Mucosa of stomach (tissue), 1 donor: ENCODE measurements around the gene ABCA5.

Source experiments
- H3K27me3 ChIP-seq: one replicate; pipeline ENCODE4 v1.7.0; 2013; ENCODE audit warnings: mild to moderate bottlenecking, low read length; ENCODE audit not compliant: control insufficient read depth, insufficient read depth
- H3K36me3 ChIP-seq: one replicate; pipeline ENCODE4 v1.7.0; 2013; ENCODE audit warnings: low read length; ENCODE audit not compliant: control insufficient read depth, insufficient read depth
- H3K4me1 ChIP-seq: one replicate; pipeline ENCODE4 v1.7.0; 2013; ENCODE audit warnings: mild to moderate bottlenecking, low read length; ENCODE audit not compliant: control insufficient read depth, insufficient read depth
- H3K4me3 ChIP-seq: one replicate; pipeline ENCODE4 v1.7.0; 2013; ENCODE audit warnings: low read length
- H3K9ac ChIP-seq: one replicate; pipeline ENCODE4 v1.7.0; 2013; ENCODE audit warnings: mild to moderate bottlenecking, low read length, moderate library complexity
- H3K9me3 ChIP-seq: one replicate; pipeline ENCODE4 v1.7.0; 2013; ENCODE audit warnings: mild to moderate bottlenecking, low read length, moderate library complexity; ENCODE audit not compliant: control insufficient read depth
- donor health status: Pancreatic carcinoma.

The ABCA5 gene

DNA sequence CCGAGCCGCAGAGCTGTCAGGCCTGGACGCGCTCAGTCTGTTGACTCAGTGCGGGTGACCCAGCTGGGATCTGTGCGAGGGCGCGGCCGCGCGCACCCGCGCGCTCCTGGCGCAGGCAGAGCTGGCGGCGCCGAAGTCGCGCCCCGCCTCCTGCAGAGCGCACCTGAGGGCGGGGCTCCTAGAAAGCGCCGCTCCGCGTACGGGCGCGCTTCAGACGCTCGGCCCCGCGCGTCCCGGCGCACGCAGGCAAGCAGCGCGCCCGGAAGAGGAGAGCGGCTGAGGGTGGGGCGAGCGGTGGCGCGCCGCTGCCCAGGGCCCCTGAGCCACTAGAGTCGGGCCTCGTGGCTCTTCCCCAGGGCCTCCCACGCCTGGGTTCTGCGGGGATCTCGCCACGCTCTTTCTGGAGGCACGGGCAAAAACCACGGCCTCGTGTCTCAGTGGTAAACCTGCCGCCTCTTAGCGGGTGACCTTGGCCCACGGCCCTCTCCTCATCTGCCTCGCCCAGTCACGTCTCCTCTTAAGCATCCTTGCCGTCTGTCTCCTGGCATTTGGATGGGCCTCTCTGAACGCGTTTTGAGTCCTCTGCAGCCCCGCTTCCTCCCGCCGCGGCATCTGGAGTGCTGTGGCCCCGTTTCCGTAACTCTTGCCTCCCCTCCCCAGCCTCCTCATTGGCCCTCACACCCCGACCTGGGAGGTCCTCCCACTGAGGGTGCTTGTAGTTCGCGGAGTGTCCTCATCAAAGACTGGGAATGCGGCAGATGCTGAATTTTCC, at the start of gene ABCA5:
Gene ABCA5, minus strand, starts transcription at position 74 of the 772 bp plus-strand sequence. CDS start 12,718 bp downstream, outside the sequence.
- H3K4me3 ChIP-seq, result peak within 1 kb of the TSS; percentile 79
- H3K9me3 ChIP-seq, result no peaks in the 10 kb centered on the region
- H3K36me3 ChIP-seq, result no peaks in the 10 kb centered on the region
- H3K9ac ChIP-seq, result peak within 1 kb of the TSS; percentile 87
- H3K27me3 ChIP-seq, result no peaks in the 10 kb centered on the region
- H3K4me1 ChIP-seq, result no peaks in the 10 kb centered on the region

GRCh38 chr17:69375229-69375628, 48.3 kb upstream of the ABCA5 start:
- Histone ChIP-seq H3K9ac (no peak overlapping the region), H3K27me3 (no peaks in the 10 kb centered on the region), H3K4me1 (no peaks in the 10 kb centered on the region), H3K9me3 (no peaks in the 10 kb centered on the region), H3K36me3 (no peaks in the 10 kb centered on the region), H3K4me3 (no peak overlapping the region)

- Histone ChIP-seq H3K4me3 (no peak overlapping the region), H3K9ac (no peak overlapping the region), H3K36me3 (no peaks in the 10 kb centered on the region), H3K27me3 (no peaks in the 10 kb centered on the region), H3K9me3 (no peaks in the 10 kb centered on the region), H3K4me1 (no peaks in the 10 kb centered on the region)
These were observed 46.1 kb upstream of the ABCA5 start for GRCh38 chr17:69373069-69373468.

GRCh38 chr17:69367298-69367697, 40.4 kb upstream of the ABCA5 start:
- no peak overlapping the region for H3K4me3 ChIP-seq
- H3K9me3 ChIP-seq, result no peaks in the 10 kb centered on the region
- no peak overlapping the region for H3K9ac ChIP-seq
- no peaks in the 10 kb centered on the region for H3K4me1 ChIP-seq
- H3K36me3 ChIP-seq, result no peaks in the 10 kb centered on the region
- H3K27me3 ChIP-seq, result no peaks in the 10 kb centered on the region

DNA sequence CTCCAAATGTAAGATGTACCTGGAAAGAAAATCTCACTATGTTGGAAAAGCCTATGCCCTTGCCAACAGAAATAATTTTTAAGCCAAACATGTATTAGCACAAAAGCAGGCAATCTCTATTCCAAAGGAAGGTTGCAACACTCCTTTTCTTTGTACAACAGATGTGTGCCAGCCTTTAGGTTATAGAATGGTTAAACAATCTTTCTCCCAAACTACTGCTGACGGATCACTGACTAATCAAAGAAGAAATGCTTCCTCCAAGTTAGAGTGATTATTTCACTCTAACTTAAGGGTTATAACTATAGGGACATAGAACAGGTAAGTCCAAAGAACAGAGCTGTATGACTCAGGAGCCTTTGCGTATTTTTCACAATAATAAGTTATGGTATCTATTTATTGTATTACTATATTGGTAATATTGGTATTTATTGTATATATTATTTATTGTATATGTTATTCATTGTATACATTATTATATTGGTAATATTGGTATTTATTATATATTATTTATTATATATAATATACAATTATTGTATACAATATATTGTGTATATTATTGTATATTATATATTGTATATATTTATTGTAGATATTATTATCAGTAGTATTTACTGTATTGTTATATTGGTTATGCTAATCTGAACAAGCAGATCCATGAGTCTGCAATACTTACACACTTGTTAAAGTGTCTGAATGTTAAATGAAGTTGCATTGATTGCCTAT, 36.7 kb upstream of the ABCA5 start:
- H3K36me3 ChIP-seq, result no peaks in the 10 kb centered on the region
- H3K4me3 ChIP-seq, result no peak overlapping the region
- H3K9me3 ChIP-seq, result no peaks in the 10 kb centered on the region
- no peak overlapping the region for H3K9ac ChIP-seq
- H3K4me1 ChIP-seq, result no peaks in the 10 kb centered on the region
- H3K27me3 ChIP-seq, result no peaks in the 10 kb centered on the region

- Histone ChIP-seq H3K27me3 (no peaks in the 10 kb centered on the region), H3K36me3 (no peaks in the 10 kb centered on the region), H3K4me1 (no peaks in the 10 kb centered on the region), H3K9ac (no peak overlapping the region), H3K9me3 (no peaks in the 10 kb centered on the region), H3K4me3 (no peak overlapping the region)
These were observed 34.2 kb upstream of the ABCA5 start for GRCh38 chr17:69361156-69361555.

DNA sequence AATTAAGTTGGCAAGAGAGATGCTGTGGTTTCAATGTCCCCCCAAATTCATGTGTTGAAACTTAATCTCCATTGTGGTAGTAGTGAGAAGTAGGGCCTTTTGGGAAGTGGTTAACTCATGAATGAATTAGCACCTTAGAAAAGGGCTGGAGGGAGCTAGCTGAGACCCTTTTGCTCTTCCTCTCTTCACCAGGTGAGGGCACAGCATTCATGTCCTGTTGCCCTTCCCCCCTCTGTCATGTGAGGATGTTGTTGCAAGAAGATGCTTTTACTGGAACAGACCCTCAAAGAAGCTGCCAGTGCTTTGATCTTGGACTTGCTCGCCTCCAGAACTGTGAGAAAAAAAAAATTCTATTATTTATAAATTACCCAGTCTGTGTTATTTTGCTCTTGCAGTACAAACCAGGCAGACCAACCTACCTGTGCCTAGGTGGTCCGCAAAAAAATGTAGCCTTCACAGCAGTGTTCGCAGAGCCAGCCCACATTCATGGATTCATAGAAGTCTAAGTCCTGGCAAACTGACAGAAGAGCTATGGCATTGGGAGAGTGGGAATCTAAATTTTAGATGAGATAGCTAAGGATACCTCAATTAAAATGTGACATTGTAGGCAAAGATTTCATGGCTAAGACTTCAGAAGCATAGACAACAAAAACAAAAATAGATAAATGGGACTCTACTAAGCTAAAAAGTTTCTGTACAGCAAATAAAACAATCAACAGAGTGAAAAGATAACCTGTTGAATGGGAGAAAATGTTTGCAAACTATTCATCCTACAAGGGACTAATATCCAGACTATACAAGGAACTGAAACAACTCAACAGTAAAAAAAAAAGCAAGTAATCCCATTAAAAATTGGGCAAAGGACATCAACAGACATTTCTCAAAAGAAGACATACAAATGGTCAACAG, 32.0 kb upstream of the ABCA5 start:
- Histone ChIP-seq H3K9me3 (no peaks in the 10 kb centered on the region), H3K27me3 (no peaks in the 10 kb centered on the region), H3K4me3 (no peak overlapping the region), H3K36me3 (no peaks in the 10 kb centered on the region), H3K9ac (no peak overlapping the region), H3K4me1 (no peaks in the 10 kb centered on the region)

DNA sequence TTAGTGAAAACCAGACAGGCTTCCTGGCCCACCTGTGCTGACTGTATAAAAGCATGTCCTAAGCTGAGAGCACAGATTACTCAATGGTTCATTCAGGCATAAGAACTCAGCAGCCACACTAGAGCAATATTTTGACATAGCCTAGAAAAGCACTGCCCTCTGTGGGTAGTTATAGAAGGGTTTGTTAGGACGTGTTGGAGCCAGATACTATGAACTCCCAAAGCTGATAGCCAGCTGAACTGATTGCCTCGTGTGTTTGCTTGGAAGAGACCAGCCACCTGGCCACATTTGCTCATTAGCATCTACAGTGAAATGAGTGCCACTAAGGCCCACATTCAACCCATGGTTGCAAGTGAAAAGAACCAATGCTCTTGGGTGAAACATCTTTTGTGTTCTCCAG, 30.8 kb upstream of the ABCA5 start:
- H3K4me1 ChIP-seq, result no peaks in the 10 kb centered on the region
- H3K9ac ChIP-seq, result no peak overlapping the region
- H3K9me3 ChIP-seq, result no peaks in the 10 kb centered on the region
- no peak overlapping the region for H3K4me3 ChIP-seq
- H3K27me3 ChIP-seq, result no peaks in the 10 kb centered on the region
- H3K36me3 ChIP-seq, result no peaks in the 10 kb centered on the region

GRCh38 chr17:69356625-69357024, 29.7 kb upstream of the ABCA5 start:
- Histone ChIP-seq H3K9me3 (no peaks in the 10 kb centered on the region), H3K36me3 (no peaks in the 10 kb centered on the region), H3K9ac (no peak overlapping the region), H3K4me3 (no peak overlapping the region), H3K4me1 (no peaks in the 10 kb centered on the region), H3K27me3 (no peaks in the 10 kb centered on the region)

DNA sequence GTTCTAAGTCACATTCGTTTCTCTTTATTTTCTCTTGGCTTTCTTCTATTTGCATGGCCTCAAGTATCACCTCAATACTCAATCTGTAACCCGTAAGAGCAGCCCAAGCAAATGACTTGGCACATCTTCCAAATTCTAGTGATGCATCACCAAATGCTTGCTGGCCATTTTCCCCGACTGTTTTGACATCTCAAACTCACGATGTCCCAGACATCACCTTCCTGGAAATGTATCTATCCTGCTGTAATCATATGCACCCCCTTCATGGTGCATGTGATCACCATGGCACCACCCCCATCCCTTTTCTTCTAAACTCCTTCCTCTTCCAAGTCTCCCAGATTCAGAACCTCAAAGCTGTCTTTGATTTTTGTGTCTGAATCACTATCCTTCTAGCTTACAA, 24.0 kb upstream of the ABCA5 start:
- no peaks in the 10 kb centered on the region for H3K4me1 ChIP-seq
- no peak overlapping the region for H3K9ac ChIP-seq

DNA sequence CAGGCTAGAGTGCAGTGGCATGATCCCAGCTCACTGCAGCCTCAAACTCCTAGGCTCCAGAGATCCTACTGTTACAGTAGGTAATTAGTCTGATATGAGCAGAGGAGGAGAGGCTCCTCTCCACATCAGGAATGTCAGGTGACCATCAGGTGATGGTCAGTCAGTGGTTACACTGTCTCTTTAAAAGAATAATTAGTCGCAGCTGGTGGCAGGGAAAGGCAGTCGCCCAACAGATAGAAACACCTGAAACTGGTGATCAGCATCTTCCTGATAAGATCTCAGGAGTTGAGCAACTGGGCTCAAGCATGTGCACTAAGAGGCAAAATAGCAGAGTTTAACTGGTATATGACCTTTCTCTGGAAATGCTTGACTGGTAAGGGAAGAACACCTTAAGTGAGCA, 21.5 kb upstream of the ABCA5 start:
- H3K9ac ChIP-seq, result no peak overlapping the region
- H3K4me3 ChIP-seq, result no peak overlapping the region
- no peaks in the 10 kb centered on the region for H3K9me3 ChIP-seq
- no peaks in the 10 kb centered on the region for H3K4me1 ChIP-seq
- H3K27me3 ChIP-seq, result no peaks in the 10 kb centered on the region
- no peaks in the 10 kb centered on the region for H3K36me3 ChIP-seq

More for the DNA sequence above, 24.0 kb upstream of the ABCA5 start:
- Histone ChIP-seq H3K9me3 (no peaks in the 10 kb centered on the region), H3K36me3 (no peaks in the 10 kb centered on the region), H3K27me3 (no peaks in the 10 kb centered on the region), H3K4me3 (no peak overlapping the region)

DNA sequence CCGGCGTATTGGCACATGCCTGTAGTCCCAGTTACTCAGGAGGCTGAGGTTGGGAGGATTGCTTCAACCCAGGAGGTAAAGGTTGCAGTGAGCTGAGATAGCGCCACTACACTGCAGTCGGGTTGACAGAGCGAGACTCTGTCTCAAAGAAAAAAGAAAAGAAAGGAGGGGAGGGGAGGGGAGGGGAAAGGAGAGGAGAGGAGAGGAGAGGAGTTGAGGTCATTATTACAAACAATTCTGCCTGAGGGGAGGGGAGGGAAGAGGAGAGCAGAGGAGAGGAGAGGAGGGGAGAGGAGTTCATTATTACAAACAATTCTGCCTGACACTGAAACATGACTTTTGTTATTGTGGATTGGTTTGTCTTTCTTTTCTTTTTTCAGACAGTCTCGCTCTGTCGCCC, 19.8 kb upstream of the ABCA5 start:
- Histone ChIP-seq H3K4me3 (no peak overlapping the region), H3K4me1 (no peaks in the 10 kb centered on the region), H3K36me3 (no peaks in the 10 kb centered on the region), H3K9me3 (no peaks in the 10 kb centered on the region), H3K27me3 (no peaks in the 10 kb centered on the region), H3K9ac (no peak overlapping the region)
